ENCODE results near the gene AGAP2. TPM values are rescaled to one million over a fixed set of nuclear protein-coding genes. Genes with fewer than 3 reads are reported as not detected.

Gene AGAP2
- total RNA-seq, 1 donor from 2014 or later, result 33.4 TPM

GRCh38 chr12:57765698-57766463 lies 27.3 kb upstream of the AGAP2 start:
- peaks cover 38% of the 10 kb centered on the region for H3K4me1 Mint-ChIP-seq (ENCODE audit: low read depth)
- peaks cover 42% of the 10 kb centered on the region for H3K36me3 Mint-ChIP-seq (ENCODE audit: low read depth)
- H3K27me3 Mint-ChIP-seq (ENCODE audit: insufficient read depth), result peaks cover 5% of the 10 kb centered on the region
- peak overlapping the region; percentile 89 for H3K4me3 Mint-ChIP-seq
- intact Hi-C loops (cut with micrococcal nuclease), result loop anchor here (1.0 kb wide), 1 partner anchor 10 kb away; no protein-coding TSS in a partner anchor
- H3K27ac Mint-ChIP-seq, result peak overlapping the region; percentile 58
- no peaks in the 10 kb centered on the region for H3K9me3 Mint-ChIP-seq
- no peak for DNase-seq (ENCODE audit: low spot score)

DNA sequence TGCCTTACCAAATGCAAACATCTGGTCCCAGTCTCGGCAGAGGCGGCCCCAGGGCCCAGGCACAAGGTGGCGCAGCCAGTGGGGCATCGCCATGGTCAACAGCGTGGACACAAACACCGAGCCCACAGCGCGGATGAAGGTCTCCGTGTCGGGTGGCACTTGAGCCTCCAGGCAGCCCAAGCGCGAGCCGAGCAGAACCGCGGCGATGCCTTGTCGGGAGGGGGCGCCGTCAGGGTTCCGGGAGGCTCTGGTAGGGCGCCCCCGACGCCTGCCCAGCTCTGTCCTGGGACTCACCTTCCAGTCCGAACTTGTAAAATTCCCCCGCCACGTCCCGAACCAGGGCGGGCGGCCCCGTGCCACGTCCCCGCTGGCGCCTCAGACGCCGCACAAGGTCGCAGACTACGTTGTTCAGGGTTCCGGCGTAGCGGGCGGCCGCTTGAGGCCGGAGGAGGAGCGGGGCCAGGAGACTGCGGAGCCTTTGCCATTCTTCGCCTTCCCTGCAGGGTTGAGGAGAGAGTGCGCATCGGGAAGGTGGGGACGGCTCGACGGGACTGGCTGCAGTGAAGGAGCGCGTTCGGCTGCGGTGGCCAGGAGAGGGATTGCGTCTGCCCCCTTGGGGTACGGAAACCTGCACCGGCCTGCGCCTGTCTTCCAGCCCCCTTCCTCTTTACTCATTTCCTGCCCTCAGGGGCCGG lies 26.6 kb upstream of the AGAP2 start:
- Mint-ChIP-seq H3K36me3 (ENCODE audit: low read depth) (peaks cover 36% of the 10 kb centered on the region), H3K4me1 (ENCODE audit: low read depth) (peaks cover 31% of the 10 kb centered on the region), H3K4me3 (peak overlapping the region; percentile 89), H3K27me3 (ENCODE audit: insufficient read depth) (peaks cover 5% of the 10 kb centered on the region), H3K9me3 (no peaks in the 10 kb centered on the region), H3K27ac (peak overlapping the region; percentile 58)
- DNase-seq (ENCODE audit: low spot score), result peak; percentile 44
- intact Hi-C loops (cut with micrococcal nuclease), result loop anchor here (1.0 kb wide), 1 partner anchor 9 kb away; no protein-coding TSS in a partner anchor

- DNase-seq (ENCODE audit: low spot score), result no peak
- intact Hi-C loops (cut with micrococcal nuclease), result loop anchor here (1.0 kb wide), 1 partner anchor 8 kb away; no protein-coding TSS in a partner anchor
- H3K27ac Mint-ChIP-seq, result peak overlapping the region; percentile 48
- peaks cover 28% of the 10 kb centered on the region for H3K4me1 Mint-ChIP-seq (ENCODE audit: low read depth)
- peak overlapping the region; percentile 89 for H3K4me3 Mint-ChIP-seq
- no peaks in the 10 kb centered on the region for H3K9me3 Mint-ChIP-seq
- peaks cover 5% of the 10 kb centered on the region for H3K27me3 Mint-ChIP-seq (ENCODE audit: insufficient read depth)
- H3K36me3 Mint-ChIP-seq (ENCODE audit: low read depth), result peaks cover 36% of the 10 kb centered on the region
These were observed 26.1 kb upstream of the AGAP2 start for GRCh38 chr12:57764662-57765002.

GRCh38 chr12:57763881-57764661 lies 25.5 kb upstream of the AGAP2 start:
- peak overlapping the region; percentile 7 for H3K27ac Mint-ChIP-seq
- H3K4me1 Mint-ChIP-seq (ENCODE audit: low read depth), result peaks cover 33% of the 10 kb centered on the region
- peak overlapping the region; percentile 89 for H3K4me3 Mint-ChIP-seq
- no peak for DNase-seq (ENCODE audit: low spot score)
- no peaks in the 10 kb centered on the region for H3K9me3 Mint-ChIP-seq
- H3K27me3 Mint-ChIP-seq (ENCODE audit: insufficient read depth), result peaks cover 5% of the 10 kb centered on the region
- peaks cover 37% of the 10 kb centered on the region for H3K36me3 Mint-ChIP-seq (ENCODE audit: low read depth)
- intact Hi-C loops (cut with micrococcal nuclease), result no loop called here

GRCh38 chr12:57762463-57762862 lies 23.9 kb upstream of the AGAP2 start:
- Mint-ChIP-seq H3K4me3 (no peak overlapping the region), H3K27ac (no peak overlapping the region), H3K9me3 (no peaks in the 10 kb centered on the region), H3K36me3 (ENCODE audit: low read depth) (peaks cover 32% of the 10 kb centered on the region), H3K4me1 (ENCODE audit: low read depth) (peaks cover 34% of the 10 kb centered on the region), H3K27me3 (ENCODE audit: insufficient read depth) (peaks cover 5% of the 10 kb centered on the region)
- intact Hi-C loops (cut with micrococcal nuclease), result no loop called here
- no peak for DNase-seq (ENCODE audit: low spot score)

DNA sequence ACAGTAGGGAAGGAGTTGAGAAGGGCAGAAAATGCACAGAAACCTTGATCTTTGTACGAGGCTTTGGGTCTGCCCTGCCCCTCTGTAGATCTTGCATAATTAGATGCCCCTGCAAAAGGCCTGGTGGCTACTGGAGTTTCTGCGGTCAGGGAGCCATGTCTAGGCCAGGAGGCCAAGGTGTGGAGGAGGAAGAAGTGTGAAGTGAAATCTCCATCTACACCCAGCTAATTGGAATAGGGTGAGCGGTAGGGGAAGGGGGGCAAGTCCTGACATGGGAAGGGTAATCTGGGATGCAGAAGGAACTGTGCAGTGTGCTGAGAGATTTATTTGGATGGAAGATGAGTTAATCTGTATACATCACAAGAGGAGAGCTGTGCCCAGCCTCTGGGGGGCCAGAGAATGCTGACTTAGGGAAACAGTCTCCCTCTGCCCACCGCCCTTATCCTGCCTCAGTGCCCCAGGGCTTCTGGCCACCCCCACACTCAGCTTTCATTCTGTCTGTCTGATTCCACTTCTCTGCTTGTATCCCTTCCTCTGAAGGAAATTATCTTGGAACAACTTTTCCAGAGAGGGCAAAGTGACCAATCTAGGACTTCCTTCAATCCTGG lies 23.0 kb upstream of the AGAP2 start:
- no peak overlapping the region for H3K4me3 Mint-ChIP-seq
- peaks cover 31% of the 10 kb centered on the region for H3K36me3 Mint-ChIP-seq (ENCODE audit: low read depth)
- H3K9me3 Mint-ChIP-seq, result no peaks in the 10 kb centered on the region
- intact Hi-C loops (cut with micrococcal nuclease), result no loop called here
- DNase-seq (ENCODE audit: low spot score), result no peak
- H3K4me1 Mint-ChIP-seq (ENCODE audit: low read depth), result peaks cover 34% of the 10 kb centered on the region
- H3K27me3 Mint-ChIP-seq (ENCODE audit: insufficient read depth), result peaks cover 4% of the 10 kb centered on the region
- H3K27ac Mint-ChIP-seq, result no peak overlapping the region

GRCh38 chr12:57760347-57760982 lies 21.9 kb upstream of the AGAP2 start:
- DNase-seq (ENCODE audit: low spot score), result no peak
- Mint-ChIP-seq H3K9me3 (no peaks in the 10 kb centered on the region), H3K27me3 (ENCODE audit: insufficient read depth) (no peaks in the 10 kb centered on the region), H3K4me1 (ENCODE audit: low read depth) (peaks cover 34% of the 10 kb centered on the region), H3K4me3 (no peak overlapping the region), H3K36me3 (ENCODE audit: low read depth) (peaks cover 31% of the 10 kb centered on the region), H3K27ac (no peak overlapping the region)
- intact Hi-C loops (cut with micrococcal nuclease), result no loop called here

DNA sequence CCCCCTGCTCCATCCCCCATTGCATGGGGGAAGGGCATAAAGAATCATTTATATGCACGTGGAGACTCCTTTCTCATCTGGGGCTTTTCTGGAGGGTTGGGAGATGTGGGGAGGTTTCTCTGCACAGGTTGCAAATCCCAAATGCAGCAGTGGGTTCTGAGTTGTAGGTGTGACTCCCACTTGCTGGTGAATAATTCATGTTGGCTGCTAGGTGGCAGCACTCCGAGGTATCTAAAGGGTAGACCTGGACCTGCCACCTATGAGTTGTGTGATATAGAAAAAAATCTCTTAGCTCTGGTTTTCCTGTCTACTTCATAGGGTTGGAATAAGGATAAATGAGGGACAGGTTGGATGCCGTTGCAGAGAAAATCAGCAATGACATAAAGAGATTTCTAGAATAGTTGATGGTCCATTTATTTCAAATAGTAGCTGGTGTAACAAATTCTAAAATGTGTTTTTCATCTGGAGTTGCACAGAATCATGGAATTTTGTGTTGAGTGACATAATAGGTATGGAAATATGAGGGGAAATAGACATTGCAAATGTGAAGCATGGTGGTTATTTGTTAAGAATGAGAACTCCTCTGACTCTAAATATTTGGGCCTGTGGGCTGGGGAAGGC lies 20.9 kb upstream of the AGAP2 start:
- no peak overlapping the region for H3K4me3 Mint-ChIP-seq
- peaks cover 28% of the 10 kb centered on the region for H3K36me3 Mint-ChIP-seq (ENCODE audit: low read depth)
- no peak for DNase-seq (ENCODE audit: low spot score)
- peaks cover 36% of the 10 kb centered on the region for H3K4me1 Mint-ChIP-seq (ENCODE audit: low read depth)
- peaks cover 2% of the 10 kb centered on the region for H3K27me3 Mint-ChIP-seq (ENCODE audit: insufficient read depth)
- H3K9me3 Mint-ChIP-seq, result no peaks in the 10 kb centered on the region
- intact Hi-C loops (cut with micrococcal nuclease), result loop anchor here (10.0 kb wide), 1 partner anchor 1125 kb away; the partner anchor contains the start of gene BAZ2A
- H3K27ac Mint-ChIP-seq, result no peak overlapping the region

DNA sequence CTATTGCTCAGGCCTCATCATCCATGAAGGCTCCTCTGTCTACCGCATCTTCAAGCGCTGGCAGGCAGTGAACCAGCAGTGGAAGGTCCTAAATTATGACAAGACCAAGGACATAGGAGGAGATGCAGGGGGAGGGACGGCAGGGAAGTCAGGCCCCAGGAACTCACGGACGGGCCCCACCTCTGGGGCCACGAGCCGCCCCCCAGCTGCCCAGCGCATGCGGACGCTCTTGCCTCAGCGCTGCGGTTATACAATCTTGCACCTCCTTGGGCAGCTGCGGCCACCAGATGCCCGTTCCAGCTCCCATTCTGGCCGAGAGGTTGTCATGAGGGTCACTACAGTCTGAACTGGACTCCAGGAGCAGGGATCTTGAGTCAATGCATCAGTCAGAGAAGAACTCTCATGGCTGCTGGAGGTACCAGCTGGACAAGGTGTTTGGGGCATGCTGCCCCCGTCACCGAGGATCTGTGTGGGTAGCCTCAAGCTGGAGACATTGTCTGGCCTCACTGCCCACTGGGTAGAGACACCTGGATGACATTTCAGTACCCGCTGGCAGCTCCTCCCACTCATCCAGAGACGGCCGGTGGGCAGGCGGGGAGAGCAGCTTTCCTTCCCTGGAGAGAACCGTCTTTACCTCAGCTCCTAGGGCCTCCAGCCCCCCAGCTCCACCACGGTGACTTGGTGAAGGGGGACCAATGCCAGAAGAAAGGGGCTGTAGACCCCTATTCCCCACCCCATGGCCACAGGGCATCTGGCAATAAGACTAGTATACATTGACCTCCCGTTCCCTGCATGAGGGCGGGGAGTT lies 20.2 kb upstream of the AGAP2 start:
- H3K27ac Mint-ChIP-seq, result no peak overlapping the region
- H3K4me3 Mint-ChIP-seq, result no peak overlapping the region
- peaks cover 39% of the 10 kb centered on the region for H3K4me1 Mint-ChIP-seq (ENCODE audit: low read depth)
- no peaks in the 10 kb centered on the region for H3K9me3 Mint-ChIP-seq
- intact Hi-C loops (cut with micrococcal nuclease), result loop anchor here (10.0 kb wide), 1 partner anchor 1124 kb away; the partner anchor contains the start of gene BAZ2A
- H3K36me3 Mint-ChIP-seq (ENCODE audit: low read depth), result peaks cover 24% of the 10 kb centered on the region
- DNase-seq (ENCODE audit: low spot score), result no peak
- H3K27me3 Mint-ChIP-seq (ENCODE audit: insufficient read depth), result peaks cover 3% of the 10 kb centered on the region

DNA sequence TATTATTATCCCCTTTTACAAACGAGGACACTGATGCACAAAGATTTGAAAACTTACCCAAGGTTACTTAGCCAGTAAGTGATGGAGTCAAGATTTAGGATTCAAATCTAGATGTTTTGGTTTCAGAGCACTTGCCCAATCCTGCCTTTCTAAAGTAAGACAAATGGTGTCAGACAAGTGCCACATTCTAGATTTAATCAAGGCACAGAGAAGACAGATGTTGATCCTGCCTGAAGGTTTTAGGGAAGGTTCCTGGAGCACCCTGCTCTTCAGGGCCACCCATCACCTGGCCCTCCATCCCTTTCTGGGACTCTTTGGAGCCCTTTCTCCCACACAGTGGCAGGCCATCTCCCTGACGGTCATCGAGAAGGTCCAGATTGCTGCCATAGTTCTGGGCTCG lies 19.2 kb upstream of the AGAP2 start:
- intact Hi-C loops (cut with micrococcal nuclease), result loop anchor here (10.0 kb wide), 1 partner anchor 1123 kb away; the partner anchor contains the start of gene BAZ2A
- H3K9me3 Mint-ChIP-seq, result no peaks in the 10 kb centered on the region
- H3K36me3 Mint-ChIP-seq (ENCODE audit: low read depth), result peaks cover 14% of the 10 kb centered on the region
- peaks cover 3% of the 10 kb centered on the region for H3K27me3 Mint-ChIP-seq (ENCODE audit: insufficient read depth)
- DNase-seq (ENCODE audit: low spot score), result no peak
- H3K4me1 Mint-ChIP-seq (ENCODE audit: low read depth), result peaks cover 40% of the 10 kb centered on the region
- no peak overlapping the region for H3K27ac Mint-ChIP-seq
- no peak overlapping the region for H3K4me3 Mint-ChIP-seq

Data from activated T-helper 1 cell treated with anti-CD3 and anti-CD28 coated beads, Interleukin-12 subunit alpha, Interleukin-12 subunit beta, Interleukin-2, Interleukin-4 antibody, amounts not matched to agents 30 ng/mL and 10 ng/mL and 1 ng/mL, durations not matched to agents 14 hours and 24 hours and 36 hours (primary cell).